Neural cell (in vitro differentiated cells): ENCODE results near the gene CLIC1. TPM values are rescaled to one million over a fixed set of nuclear protein-coding genes. Genes with fewer than 3 reads are reported as not detected.

Experiments
- H2AFZ ChIP-seq: fragments of 200-600, 300-800 bp; sonication (generic), shearing (Covaris generic); 2 replicates; pipeline ENCODE4 v1.6.0; 2014; ENCODE audit warnings: low read depth, mild to moderate bottlenecking, antibody characterized with exemption, low read length, moderate library complexity
- H3F3A ChIP-seq: fragments of 200-600 bp; shearing (Covaris generic); 2 replicates; pipeline ENCODE4 v1.6.1; 2016; ENCODE audit warnings: mild to moderate bottlenecking, moderate library complexity, mixed read lengths, antibody characterized with exemption, low read length; ENCODE audit not compliant: insufficient read depth, poor library complexity, severe bottlenecking
- H3K27ac ChIP-seq: fragments of 200-600, 300-800 bp; sonication (generic), shearing (Covaris generic); 2 replicates; pipeline ENCODE4 v1.5.1; 2014; ENCODE audit warnings: mild to moderate bottlenecking, low read length, moderate library complexity
- H3K27me3 ChIP-seq: fragments of 300-800, 200-600 bp; sonication (generic), shearing (Covaris generic); 2 replicates; pipeline ENCODE4 v1.6.0; 2014; ENCODE audit warnings: mild to moderate bottlenecking, low read depth, low read length, moderate library complexity; ENCODE audit not compliant: insufficient read depth
- H3K36me3 ChIP-seq: fragments of 300-800, 200-600 bp; sonication (generic), shearing (Covaris generic); 2 replicates; pipeline ENCODE4 v1.5.1; 2014; ENCODE audit warnings: mild to moderate bottlenecking, antibody characterized with exemption, low read length, moderate library complexity; ENCODE audit not compliant: insufficient read depth
- H3K4me2 ChIP-seq: fragments of 300-800, 200-600 bp; sonication (generic), shearing (Covaris generic); 2 replicates; pipeline ENCODE4 v1.6.0; 2014; ENCODE audit warnings: mild to moderate bottlenecking, low read length
- H3K4me3 ChIP-seq: fragments of 300-800, 200-600 bp; sonication (generic), shearing (Covaris generic); 2 replicates; pipeline ENCODE4 v1.5.1; 2014; ENCODE audit warnings: mild to moderate bottlenecking, low read length, moderate library complexity
- H3K79me2 ChIP-seq: fragments of 200-600 bp; shearing (Covaris generic); replicated peaks from 2 replicates; pipeline ENCODE4 v1.6.0; 2014; ENCODE audit warnings: mild to moderate bottlenecking, low read length, moderate library complexity; ENCODE audit not compliant: insufficient read depth
- H3K9ac ChIP-seq: fragments of 300-800, 200-600 bp; sonication (generic), shearing (Covaris generic); 2 replicates; pipeline ENCODE4 v1.6.1; 2016; ENCODE audit warnings: mild to moderate bottlenecking, low read length, mixed read lengths
- H3K9me2 ChIP-seq: fragments of 200-600 bp; shearing (Covaris generic); 2 replicates; pipeline ENCODE4 v1.6.1; 2016; ENCODE audit warnings: mild to moderate bottlenecking, low read length, mixed read lengths; ENCODE audit not compliant: insufficient read depth
- H3K9me3 ChIP-seq: fragments of 200-600, 300-800 bp; sonication (generic), shearing (Covaris generic); 2 replicates; pipeline ENCODE4 v1.6.1; 2016; ENCODE audit warnings: mild to moderate bottlenecking, mixed run types, low read length, moderate library complexity, mixed read lengths
- H4K20me1 ChIP-seq: fragments of 200-600 bp; shearing (Covaris generic); 2 replicates; pipeline ENCODE4 v1.6.1; 2016; ENCODE audit warnings: mild to moderate bottlenecking, mixed run types; ENCODE audit not compliant: insufficient read depth
- EP300 ChIP-seq: fragments of 450-650 bp; conservative IDR thresholded peaks from 2 replicates; pipeline ENCODE4 v1.6.1; 2014; ENCODE audit warnings: antibody characterized with exemption, mild to moderate bottlenecking, moderate library complexity; ENCODE audit not compliant: poor library complexity, severe bottlenecking
- EZH2 ChIP-seq: fragments of 200-600, 300-800 bp; shearing (Covaris generic), sonication (generic); IDR thresholded peaks from 2 replicates; pipeline ENCODE4 v1.6.1; 2014; ENCODE audit warnings: antibody characterized with exemption, low read length, borderline replicate concordance, mild to moderate bottlenecking; ENCODE audit not compliant: insufficient read depth, poor library complexity, severe bottlenecking
- MXI1 ChIP-seq: fragments of 450-650 bp; conservative IDR thresholded peaks from 2 replicates; pipeline ENCODE4 v1.6.1; 2014; ENCODE audit warnings: antibody characterized with exemption, mild to moderate bottlenecking; ENCODE audit not compliant: poor library complexity, severe bottlenecking
- POLR2AphosphoS5 ChIP-seq: IDR thresholded peaks from 2 replicates; pipeline ENCODE4 v1.6.1; 2012
- RAD21 ChIP-seq: fragments of 450-650 bp; conservative IDR thresholded peaks from 2 replicates; pipeline ENCODE4 v1.6.1; 2014; ENCODE audit warnings: antibody characterized with exemption, mild to moderate bottlenecking, moderate library complexity
- SMC3 ChIP-seq: fragments of 450-650 bp; conservative IDR thresholded peaks from 2 replicates; pipeline ENCODE4 v1.6.1; 2014; ENCODE audit warnings: antibody characterized with exemption, mild to moderate bottlenecking, moderate library complexity; ENCODE audit not compliant: poor library complexity
- TAF1 ChIP-seq: IDR thresholded peaks from 2 replicates; pipeline ENCODE4 v1.6.1; 2012; ENCODE audit warnings: low read depth
- polyA plus RNA-seq: library from polyadenylated mRNA; depleted of rRNA; stranded (reverse); fragments of >200 nt; gene quantifications from 2 replicates; pipeline ENCODE4 v1.2.3, GENCODE V29; 2014
- TF ChIP-seq, protein P1 (sequence below): fragments of 450-650 bp; IDR thresholded peaks from 2 replicates; pipeline ENCODE4 v1.5.1; 2014; ENCODE audit warnings: antibody characterized with exemption, mild to moderate bottlenecking, moderate library complexity; ENCODE audit not compliant: poor library complexity, severe bottlenecking
- TF ChIP-seq, protein P2 (sequence below): IDR thresholded peaks from 2 replicates; pipeline ENCODE4 v1.6.1; 2012; ENCODE audit warnings: borderline replicate concordance

Gene CLIC1
- polyA plus RNA-seq, 1 donor from 2014 or later, result 5.5 TPM

DNA sequence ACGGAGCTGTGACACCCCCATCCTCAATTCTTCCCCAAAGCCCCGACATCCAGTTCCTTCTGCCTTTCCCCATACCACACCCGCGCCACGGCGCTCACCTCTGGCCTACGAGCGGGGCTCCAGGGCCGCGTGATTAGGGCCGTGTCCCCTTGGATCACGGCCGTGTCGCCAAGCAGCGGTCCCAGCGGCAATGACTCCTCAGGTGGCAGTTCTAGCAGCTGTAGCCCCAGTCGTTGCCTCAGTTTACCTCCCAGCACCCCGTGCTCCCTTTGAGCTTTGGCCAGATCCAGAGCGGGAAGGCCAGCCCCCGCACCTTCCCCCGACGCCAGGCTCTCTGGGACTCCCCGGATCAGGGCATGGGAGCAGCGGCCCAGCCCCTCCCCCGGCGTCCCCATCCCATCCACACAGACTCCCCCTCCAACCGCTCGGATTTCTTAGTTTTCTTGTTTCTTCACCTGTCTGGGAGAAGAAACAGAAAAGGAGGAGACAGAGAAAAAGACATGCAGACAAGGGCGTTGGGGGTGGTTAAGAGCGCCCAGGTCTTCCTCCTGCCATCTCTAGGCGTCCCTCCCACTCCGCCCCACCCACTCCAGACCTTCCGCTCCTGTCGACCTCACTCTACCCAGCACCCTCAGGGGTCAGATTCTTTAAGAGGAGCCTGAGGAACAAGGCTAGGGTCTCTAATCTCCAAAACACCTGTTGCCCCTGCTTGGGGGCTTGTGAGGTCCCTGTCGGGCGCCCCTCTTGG, 7.4 kb downstream of the CLIC1 start, which contains the start of gene DDAH2:
Gene DDAH2 (minus strand): TSS at position 533 of the 748 bp plus-strand sequence. CDS start 138 bp downstream, at position 395.
- H3F3A ChIP-seq, result no peaks in the 10 kb centered on the region
- H3K36me3 ChIP-seq, result no peaks in the 10 kb centered on the region
- TF ChIP-seq, protein P1, sequence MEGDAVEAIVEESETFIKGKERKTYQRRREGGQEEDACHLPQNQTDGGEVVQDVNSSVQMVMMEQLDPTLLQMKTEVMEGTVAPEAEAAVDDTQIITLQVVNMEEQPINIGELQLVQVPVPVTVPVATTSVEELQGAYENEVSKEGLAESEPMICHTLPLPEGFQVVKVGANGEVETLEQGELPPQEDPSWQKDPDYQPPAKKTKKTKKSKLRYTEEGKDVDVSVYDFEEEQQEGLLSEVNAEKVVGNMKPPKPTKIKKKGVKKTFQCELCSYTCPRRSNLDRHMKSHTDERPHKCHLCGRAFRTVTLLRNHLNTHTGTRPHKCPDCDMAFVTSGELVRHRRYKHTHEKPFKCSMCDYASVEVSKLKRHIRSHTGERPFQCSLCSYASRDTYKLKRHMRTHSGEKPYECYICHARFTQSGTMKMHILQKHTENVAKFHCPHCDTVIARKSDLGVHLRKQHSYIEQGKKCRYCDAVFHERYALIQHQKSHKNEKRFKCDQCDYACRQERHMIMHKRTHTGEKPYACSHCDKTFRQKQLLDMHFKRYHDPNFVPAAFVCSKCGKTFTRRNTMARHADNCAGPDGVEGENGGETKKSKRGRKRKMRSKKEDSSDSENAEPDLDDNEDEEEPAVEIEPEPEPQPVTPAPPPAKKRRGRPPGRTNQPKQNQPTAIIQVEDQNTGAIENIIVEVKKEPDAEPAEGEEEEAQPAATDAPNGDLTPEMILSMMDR, result no peak
- peak within 1 kb of the TSS; percentile 76 for H3K27ac ChIP-seq
- peak within 1 kb of the TSS; percentile 97 for H2AFZ ChIP-seq
- no peaks in the 10 kb centered on the region for H3K27me3 ChIP-seq
- H3K9ac ChIP-seq, result peak within 1 kb of the TSS; percentile 96
- H3K9me2 ChIP-seq, result no peaks in the 10 kb centered on the region
- no peaks in the 10 kb centered on the region for H4K20me1 ChIP-seq
- H3K9me3 ChIP-seq, result no peaks in the 10 kb centered on the region
- H3K4me3 ChIP-seq, result peak within 1 kb of the TSS; percentile 92
- H3K4me2 ChIP-seq, result peak within 1 kb of the TSS; percentile 92
- H3K79me2 ChIP-seq, result peaks cover 24% of the 10 kb centered on the region

DNA sequence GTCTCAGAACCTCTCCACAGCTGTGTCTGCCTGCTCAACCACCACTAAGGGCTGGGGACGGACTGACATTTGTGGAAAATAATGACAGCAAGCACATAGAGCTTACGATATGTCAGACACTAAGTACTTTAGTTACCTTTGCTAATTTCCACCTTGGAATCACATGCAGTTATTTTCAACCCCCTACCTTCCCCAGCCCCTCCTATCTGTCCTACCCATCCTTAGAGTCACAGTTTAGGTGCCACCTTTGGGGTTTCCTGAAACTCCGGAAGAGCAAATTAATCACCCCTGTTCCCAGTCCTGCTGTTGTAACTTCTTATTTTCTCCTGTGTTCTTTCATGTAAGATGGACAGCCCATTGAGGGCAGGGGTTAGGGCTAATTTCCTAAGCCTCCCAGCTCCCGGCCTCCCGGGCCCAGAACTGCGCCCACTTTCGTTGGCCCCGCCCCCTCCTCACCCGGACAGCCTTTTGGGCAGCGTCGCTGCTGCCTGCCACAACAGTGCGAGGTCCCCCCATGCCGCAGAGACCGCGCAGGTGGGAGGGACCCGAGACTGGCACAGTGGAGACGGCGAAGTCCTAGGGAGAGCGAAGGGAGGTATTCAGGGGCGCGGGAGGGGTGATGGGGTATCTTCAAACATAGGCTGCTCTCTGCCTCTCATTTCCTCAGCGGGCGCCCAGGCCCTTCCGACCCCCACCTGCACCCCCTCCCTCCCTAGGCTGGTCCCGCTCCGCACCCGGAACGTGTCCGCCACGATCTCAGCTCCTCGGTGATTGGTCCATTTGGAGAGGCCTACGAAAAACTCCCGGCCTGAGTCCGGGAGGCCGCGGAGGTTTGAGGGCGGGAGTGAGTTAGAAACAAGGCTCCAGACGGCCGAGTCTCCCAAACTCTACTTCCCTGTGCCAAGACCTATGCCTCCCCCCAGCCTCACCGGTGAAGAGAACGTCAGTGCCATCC, 8.3 kb downstream of the CLIC1 start:
- no peak overlapping the region for H3K27ac ChIP-seq
- H3K36me3 ChIP-seq, result no peaks in the 10 kb centered on the region
- TF ChIP-seq EZH2 (no peak), RAD21 (no peak), TAF1 (no peak), MXI1 (no peak)

DNA sequence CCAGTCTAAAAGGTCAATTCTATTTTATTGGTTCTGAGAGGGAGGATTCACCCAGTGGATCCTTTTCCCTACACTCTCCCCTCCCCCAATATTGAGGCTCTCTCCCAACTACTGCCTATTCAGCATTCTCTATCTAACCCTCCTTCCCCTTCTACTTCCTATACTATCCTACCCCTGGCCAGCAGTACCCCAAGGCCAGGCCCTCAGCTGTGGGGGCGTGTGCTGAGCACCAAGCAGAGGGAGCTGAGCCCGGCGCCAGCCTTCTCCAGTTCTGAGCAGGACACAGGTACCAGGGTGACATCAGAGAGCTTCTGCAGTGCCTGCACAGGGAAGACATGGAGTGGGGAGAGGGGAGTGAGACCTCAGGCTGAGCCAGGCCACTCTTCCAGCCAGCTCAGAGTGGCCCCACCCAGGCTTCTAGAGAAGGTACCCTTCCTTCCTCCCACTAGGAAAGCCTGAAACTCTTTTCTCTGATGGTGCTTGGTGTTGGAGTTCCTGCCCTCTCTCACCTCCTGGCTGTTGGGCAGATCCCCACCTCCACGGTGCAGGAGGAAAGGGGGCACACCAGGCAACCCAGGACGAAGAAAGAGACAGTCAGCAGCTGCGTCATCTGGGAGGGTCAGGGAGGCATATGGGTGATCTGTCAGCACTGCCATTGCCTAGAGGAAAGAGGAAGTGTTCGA, 9.2 kb downstream of the CLIC1 start:
- H3K9me3 ChIP-seq, result no peaks in the 10 kb centered on the region
- peaks cover 24% of the 10 kb centered on the region for H3K79me2 ChIP-seq
- no peaks in the 10 kb centered on the region for H3K9me2 ChIP-seq
- TF ChIP-seq RAD21 (no peak), TAF1 (no peak), EP300 (no peak), SMC3 (no peak), POLR2AphosphoS5 (no peak), EZH2 (no peak), MXI1 (no peak)
- TF ChIP-seq, protein P2, sequence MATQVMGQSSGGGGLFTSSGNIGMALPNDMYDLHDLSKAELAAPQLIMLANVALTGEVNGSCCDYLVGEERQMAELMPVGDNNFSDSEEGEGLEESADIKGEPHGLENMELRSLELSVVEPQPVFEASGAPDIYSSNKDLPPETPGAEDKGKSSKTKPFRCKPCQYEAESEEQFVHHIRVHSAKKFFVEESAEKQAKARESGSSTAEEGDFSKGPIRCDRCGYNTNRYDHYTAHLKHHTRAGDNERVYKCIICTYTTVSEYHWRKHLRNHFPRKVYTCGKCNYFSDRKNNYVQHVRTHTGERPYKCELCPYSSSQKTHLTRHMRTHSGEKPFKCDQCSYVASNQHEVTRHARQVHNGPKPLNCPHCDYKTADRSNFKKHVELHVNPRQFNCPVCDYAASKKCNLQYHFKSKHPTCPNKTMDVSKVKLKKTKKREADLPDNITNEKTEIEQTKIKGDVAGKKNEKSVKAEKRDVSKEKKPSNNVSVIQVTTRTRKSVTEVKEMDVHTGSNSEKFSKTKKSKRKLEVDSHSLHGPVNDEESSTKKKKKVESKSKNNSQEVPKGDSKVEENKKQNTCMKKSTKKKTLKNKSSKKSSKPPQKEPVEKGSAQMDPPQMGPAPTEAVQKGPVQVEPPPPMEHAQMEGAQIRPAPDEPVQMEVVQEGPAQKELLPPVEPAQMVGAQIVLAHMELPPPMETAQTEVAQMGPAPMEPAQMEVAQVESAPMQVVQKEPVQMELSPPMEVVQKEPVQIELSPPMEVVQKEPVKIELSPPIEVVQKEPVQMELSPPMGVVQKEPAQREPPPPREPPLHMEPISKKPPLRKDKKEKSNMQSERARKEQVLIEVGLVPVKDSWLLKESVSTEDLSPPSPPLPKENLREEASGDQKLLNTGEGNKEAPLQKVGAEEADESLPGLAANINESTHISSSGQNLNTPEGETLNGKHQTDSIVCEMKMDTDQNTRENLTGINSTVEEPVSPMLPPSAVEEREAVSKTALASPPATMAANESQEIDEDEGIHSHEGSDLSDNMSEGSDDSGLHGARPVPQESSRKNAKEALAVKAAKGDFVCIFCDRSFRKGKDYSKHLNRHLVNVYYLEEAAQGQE, result no peak
- TF ChIP-seq, protein P1, result no peak
- no peak overlapping the region for H3K27ac ChIP-seq
- no peak overlapping the region for H3K4me3 ChIP-seq
- H3K27me3 ChIP-seq, result no peaks in the 10 kb centered on the region
- H3K9ac ChIP-seq, result no peak overlapping the region
- no peak overlapping the region for H2AFZ ChIP-seq
- H3K4me2 ChIP-seq, result no peak overlapping the region
- no peaks in the 10 kb centered on the region for H4K20me1 ChIP-seq
- no peaks in the 10 kb centered on the region for H3F3A ChIP-seq
- no peaks in the 10 kb centered on the region for H3K36me3 ChIP-seq

More for the DNA sequence above, 8.3 kb downstream of the CLIC1 start:
- Histone ChIP-seq H3K9me2 (no peaks in the 10 kb centered on the region), H4K20me1 (no peaks in the 10 kb centered on the region), H3K79me2 (peaks cover 24% of the 10 kb centered on the region), H3K9ac (no peak overlapping the region), H3K27me3 (no peaks in the 10 kb centered on the region), H3K4me3 (peak overlapping the region; percentile 92), H3K9me3 (no peaks in the 10 kb centered on the region), H3F3A (no peaks in the 10 kb centered on the region), H2AFZ (no peak overlapping the region), H3K4me2 (peak overlapping the region; percentile 92)
